DOHH2 (cell line): Measurements from ENCODE around the gene CDKAL1.

Experiments used
- H3F3A ChIP-seq: fragments of 200-600 bp; sonication (generic), shearing (Covaris generic); 2 replicates; pipeline ENCODE4 v1.6.0; 2016; ENCODE audit warnings: antibody characterized with exemption, mild to moderate bottlenecking; ENCODE audit not compliant: control insufficient read depth, insufficient read depth
- H3K27ac ChIP-seq: fragments of 200-600 bp; sonication (generic); 2 replicates; pipeline ENCODE4 v1.5.1; 2014; ENCODE audit warnings: low read depth, mild to moderate bottlenecking, low read length, moderate library complexity
- H3K27me3 ChIP-seq: fragments of 200-600 bp; sonication (generic); 2 replicates; pipeline ENCODE4 v1.6.1; 2014; ENCODE audit warnings: mild to moderate bottlenecking, low read length, mixed read lengths; ENCODE audit not compliant: control insufficient read depth
- H3K36me3 ChIP-seq: fragments of 200-600 bp; sonication (generic); 2 replicates; pipeline ENCODE4 v1.6.1; 2014; ENCODE audit warnings: mild to moderate bottlenecking, low read length, moderate library complexity, mixed read lengths; ENCODE audit not compliant: control insufficient read depth
- H3K4me1 ChIP-seq: fragments of 200-600 bp; sonication (generic); 2 replicates; pipeline ENCODE4 v1.6.1; 2014; ENCODE audit warnings: mild to moderate bottlenecking, low read length, mixed read lengths; ENCODE audit not compliant: control insufficient read depth
- H3K4me2 ChIP-seq: fragments of 200-600 bp; sonication (generic); 2 replicates; pipeline ENCODE4 v1.6.0; 2014; ENCODE audit warnings: mild to moderate bottlenecking, low read length, moderate library complexity
- H3K4me3 ChIP-seq: fragments of 200-600 bp; sonication (generic); 2 replicates; pipeline ENCODE4 v1.5.1; 2014; ENCODE audit warnings: mild to moderate bottlenecking, low read length, mixed read lengths
- H3K79me2 ChIP-seq: fragments of 200-600 bp; sonication (generic); 2 replicates; pipeline ENCODE4 v1.6.1; 2014; ENCODE audit warnings: mild to moderate bottlenecking, low read length, mixed read lengths; ENCODE audit not compliant: control insufficient read depth
- H3K9me2 ChIP-seq: fragments of 200-600 bp; sonication (generic); replicated peaks from 2 replicates; pipeline ENCODE4 v1.6.1; 2014; ENCODE audit warnings: mild to moderate bottlenecking, low read length, mixed read lengths; ENCODE audit not compliant: control insufficient read depth
- H3K9me3 ChIP-seq: fragments of 200-600 bp; sonication (generic); 2 replicates; pipeline ENCODE4 v1.6.1; 2014; ENCODE audit warnings: antibody characterized with exemption, low read length, mixed read lengths; ENCODE audit not compliant: control insufficient read depth, insufficient read depth
- H4K20me1 ChIP-seq: fragments of 200-600 bp; sonication (generic); 2 replicates; pipeline ENCODE4 v1.6.0; 2014; ENCODE audit warnings: low read depth, mild to moderate bottlenecking, antibody characterized with exemption, low read length, moderate library complexity; ENCODE audit not compliant: control insufficient read depth, insufficient read depth
- EZH2phosphoT487 ChIP-seq: fragments of 200-600 bp; sonication (generic); IDR thresholded peaks from 2 replicates; pipeline ENCODE4 v1.6.1; 2017; ENCODE audit warnings: borderline replicate concordance, mild to moderate bottlenecking, antibody characterized with exemption, low read length, moderate library complexity, mixed read lengths
- TF ChIP-seq, protein P1 (sequence below): fragments of 200-600 bp; sonication (generic); IDR thresholded peaks from one replicate; pipeline ENCODE4 v1.5.1; 2014; ENCODE audit warnings: antibody characterized with exemption, mild to moderate bottlenecking, low read depth, low read length; ENCODE audit not compliant: poor library complexity, severe bottlenecking

CDKAL1 gene

DNA sequence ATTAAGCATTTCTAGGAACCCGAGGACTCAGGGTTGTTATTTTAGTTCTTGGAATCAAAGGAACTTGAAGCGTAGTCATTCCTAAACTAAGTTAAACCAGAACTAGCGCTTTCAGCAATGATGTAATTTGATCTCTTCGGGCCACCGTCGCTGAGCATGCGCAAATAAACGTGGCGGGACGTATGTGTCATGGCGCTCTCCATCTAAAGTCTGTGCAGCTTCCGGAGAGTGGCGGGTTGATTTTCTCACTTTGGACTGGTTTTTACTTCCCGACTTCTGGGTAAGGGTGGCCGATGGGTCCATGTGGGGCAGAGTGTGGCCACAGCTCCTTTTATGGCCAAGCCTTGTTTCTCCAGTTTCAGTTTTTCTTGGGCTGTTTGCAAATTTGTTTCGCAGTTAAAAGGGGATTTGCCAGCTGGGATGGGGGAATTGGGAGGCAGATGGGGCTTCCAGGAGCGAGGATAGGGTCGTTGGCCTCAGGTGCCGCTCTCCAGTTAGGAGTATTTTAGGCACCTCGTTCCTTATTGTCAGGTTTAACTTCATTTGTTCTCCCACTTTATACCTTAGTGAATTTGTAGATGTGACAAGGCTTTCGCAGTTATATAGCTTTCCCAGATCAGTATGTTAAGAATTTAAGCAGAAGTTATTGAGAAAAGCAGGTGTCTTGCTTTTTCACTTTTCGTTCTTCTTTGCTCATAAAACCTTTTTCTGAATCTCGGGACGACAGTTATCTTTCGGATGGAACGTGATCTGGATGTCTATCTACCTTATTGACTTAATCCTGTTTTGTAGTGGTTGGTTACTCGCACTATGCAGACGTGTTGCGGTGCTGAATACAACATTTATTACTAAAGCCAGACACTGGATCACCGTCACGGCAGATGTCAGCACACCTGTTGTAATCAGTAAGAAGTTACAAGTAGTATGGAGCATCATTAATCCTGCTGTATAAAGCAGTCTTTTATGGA is at the start of gene CDKAL1:
TSS of gene CDKAL1 (plus strand) at position 163 of the 968 bp plus-strand sequence. CDS start 11,894 bp downstream, outside the sequence.
- H3K4me2 ChIP-seq, result peak within 1 kb of the TSS; percentile 74
- H3K9me2 ChIP-seq, result no peaks in the 10 kb centered on the region
- peaks cover 17% of the 10 kb centered on the region for H3K4me1 ChIP-seq
- H3K79me2 ChIP-seq, result peaks cover 51% of the 10 kb centered on the region
- no peaks in the 10 kb centered on the region for H4K20me1 ChIP-seq
- peak within 1 kb of the TSS; percentile 79 for H3K4me3 ChIP-seq
- peaks cover 28% of the 10 kb centered on the region for H3K36me3 ChIP-seq
- H3F3A ChIP-seq, result 0 out of 2 replicates have a peak, but pooled peaks cover 3% of the 10 kb centered on the region
- no peaks in the 10 kb centered on the region for H3K27me3 ChIP-seq
- H3K27ac ChIP-seq, result peak within 1 kb of the TSS; percentile 48
- TF ChIP-seq EZH2phosphoT487, result no peak
- TF ChIP-seq, protein P1, sequence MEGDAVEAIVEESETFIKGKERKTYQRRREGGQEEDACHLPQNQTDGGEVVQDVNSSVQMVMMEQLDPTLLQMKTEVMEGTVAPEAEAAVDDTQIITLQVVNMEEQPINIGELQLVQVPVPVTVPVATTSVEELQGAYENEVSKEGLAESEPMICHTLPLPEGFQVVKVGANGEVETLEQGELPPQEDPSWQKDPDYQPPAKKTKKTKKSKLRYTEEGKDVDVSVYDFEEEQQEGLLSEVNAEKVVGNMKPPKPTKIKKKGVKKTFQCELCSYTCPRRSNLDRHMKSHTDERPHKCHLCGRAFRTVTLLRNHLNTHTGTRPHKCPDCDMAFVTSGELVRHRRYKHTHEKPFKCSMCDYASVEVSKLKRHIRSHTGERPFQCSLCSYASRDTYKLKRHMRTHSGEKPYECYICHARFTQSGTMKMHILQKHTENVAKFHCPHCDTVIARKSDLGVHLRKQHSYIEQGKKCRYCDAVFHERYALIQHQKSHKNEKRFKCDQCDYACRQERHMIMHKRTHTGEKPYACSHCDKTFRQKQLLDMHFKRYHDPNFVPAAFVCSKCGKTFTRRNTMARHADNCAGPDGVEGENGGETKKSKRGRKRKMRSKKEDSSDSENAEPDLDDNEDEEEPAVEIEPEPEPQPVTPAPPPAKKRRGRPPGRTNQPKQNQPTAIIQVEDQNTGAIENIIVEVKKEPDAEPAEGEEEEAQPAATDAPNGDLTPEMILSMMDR, result no peak
- H3K9me3 ChIP-seq, result no peaks in the 10 kb centered on the region

DNA sequence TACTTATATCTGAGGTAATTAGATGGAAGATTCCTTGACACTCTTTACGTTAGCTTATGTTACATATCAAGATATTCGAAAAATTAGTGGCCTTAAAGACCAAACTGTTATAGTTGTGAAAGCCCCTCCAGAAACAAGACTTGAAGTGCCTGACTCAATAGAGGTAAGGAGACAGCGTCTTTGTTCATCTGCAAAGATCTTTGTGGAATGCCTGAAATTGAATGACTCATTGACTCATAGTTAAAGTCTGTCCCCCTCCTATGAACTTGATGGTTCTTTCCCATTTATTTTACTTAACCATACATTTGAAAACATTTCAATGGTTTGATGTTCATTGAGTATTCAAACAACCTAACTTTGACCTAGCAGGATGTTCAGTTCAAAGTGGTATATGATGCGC is 47.6 kb upstream of the CDKAL1 start:
- Histone ChIP-seq H3K36me3 (peaks cover 83% of the 10 kb centered on the region), H3K9me3 (no peaks in the 10 kb centered on the region), H4K20me1 (no peaks in the 10 kb centered on the region), H3K4me2 (no peak overlapping the region), H3K79me2 (no peaks in the 10 kb centered on the region), H3F3A (no peaks in the 10 kb centered on the region), H3K9me2 (no peaks in the 10 kb centered on the region), H3K27ac (no peak overlapping the region), H3K4me3 (no peak overlapping the region), H3K4me1 (no peaks in the 10 kb centered on the region), H3K27me3 (no peaks in the 10 kb centered on the region)
- TF ChIP-seq, protein P1, result no peak
- no peak for TF ChIP-seq EZH2phosphoT487

DNA sequence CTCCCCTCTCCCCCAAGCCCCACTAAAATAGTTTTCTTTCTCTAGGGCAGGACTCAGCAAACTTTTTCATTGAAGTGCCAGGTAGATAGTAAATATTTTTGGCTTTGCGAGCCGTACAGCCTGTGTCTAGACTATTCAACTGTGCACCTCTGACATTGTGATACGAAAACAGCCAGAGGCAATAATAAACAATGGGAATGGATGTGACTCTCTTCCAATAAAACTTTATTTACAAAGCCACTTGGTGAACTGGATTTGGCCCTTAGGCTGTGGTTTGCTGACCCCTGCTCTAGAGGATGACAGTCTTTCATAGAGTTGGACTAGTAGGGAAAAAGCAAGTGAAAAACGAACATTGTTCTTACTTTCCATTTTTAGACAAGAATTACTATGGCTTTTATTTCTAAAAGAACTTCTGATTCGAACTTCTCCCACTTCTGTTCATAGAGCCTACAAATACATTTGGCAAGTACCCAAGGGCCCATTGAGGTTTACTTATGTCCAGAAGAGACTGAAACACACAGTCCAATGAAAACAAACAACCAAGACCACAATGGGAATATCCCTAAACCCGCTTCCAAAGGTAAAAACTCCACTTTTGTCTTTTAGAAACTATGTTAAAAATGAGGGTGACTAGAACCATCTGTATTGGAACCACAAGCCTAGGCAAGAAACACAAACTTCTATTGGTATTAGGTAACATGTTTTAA is 46.4 kb upstream of the CDKAL1 start:
- TF ChIP-seq, protein P1, result no peak
- TF ChIP-seq EZH2phosphoT487, result no peak
- H3K27me3 ChIP-seq, result no peaks in the 10 kb centered on the region
- no peaks in the 10 kb centered on the region for H3K79me2 ChIP-seq
- no peaks in the 10 kb centered on the region for H3K4me1 ChIP-seq
- no peaks in the 10 kb centered on the region for H4K20me1 ChIP-seq
- peaks cover 73% of the 10 kb centered on the region for H3K36me3 ChIP-seq
- no peak overlapping the region for H3K4me2 ChIP-seq
- H3F3A ChIP-seq, result peaks cover 2% of the 10 kb centered on the region; the same call in 1 of the 2 replicates
- no peaks in the 10 kb centered on the region for H3K9me2 ChIP-seq
- H3K4me3 ChIP-seq, result no peak overlapping the region
- no peak overlapping the region for H3K27ac ChIP-seq
- H3K9me3 ChIP-seq, result no peaks in the 10 kb centered on the region
